HCT116 (cell line): ENCODE results near the gene NIPA2. TPM values are rescaled to one million over a fixed set of nuclear protein-coding genes. Genes with fewer than 3 reads are reported as not detected.
A peak's percentile ranks its signal among the peaks of the same experiment; 100 is the strongest.

ENCODE experiments used
- ATAC-seq: fragments of 200-7000 bp; cut with Tn5 transposase; 2 replicates; pipeline ENCODE4 v1.9.1; 2020; ENCODE audit warnings: mild to moderate bottlenecking, moderate library complexity
- BruUV-seq: library from RNA; stranded (reverse); fragments of 400-500 nt; replicated peaks from 2 replicates; lab custom pipeline; 2021; lab: Mats Ljungman, UMichigan
- CTCF ChIA-PET: fragments of 300-600 bp; sonication (Branson Sonifier 250); formaldehyde crosslinking; loops from one replicate; lab custom pipeline; 2021; ENCODE audit warnings: antibody characterized with exemption; lab: Charles Lee
- POLR2A ChIA-PET: fragments of 300-600, 350-600 bp; sonication (Branson Sonifier 250); formaldehyde crosslinking; loops from one replicate; lab custom pipeline; 2021; ENCODE audit warnings: antibody characterized with exemption; lab: Charles Lee
- RAD21 ChIA-PET, 2 experiments: fragments of 300-600 bp; sonication (Branson Sonifier 250); formaldehyde crosslinking; loops; one replicate each; lab custom pipeline; 2023; ENCODE audit warnings: low total read pairs in 2 of 2; ENCODE audit not compliant: uncharacterized antibody in 2 of 2, unreplicated experiment in 2 of 2, low non-redundant PET in 1 of 2; lab: Charles Lee
- DNase-seq: peaks from one replicate; pipeline ENCODE4 v3.0.0-alpha.2; 2010; ENCODE audit warnings: low read depth, low spot score
- H2AFZ ChIP-seq: fragments of 200-600 bp; shearing (Covaris generic), sonication (generic); 2 replicates; pipeline ENCODE4 v1.6.1; 2017; ENCODE audit warnings: low read depth, mixed run types, mixed read lengths, antibody characterized with exemption, low read length; ENCODE audit not compliant: poor library complexity, severe bottlenecking
- H3K27ac ChIP-seq: 2 replicates; pipeline ENCODE4 v1.5.1; 2012; ENCODE audit warnings: low read depth, low read length
- H3K27me3 ChIP-seq: fragments of 200-600 bp; sonication (generic); 2 replicates; pipeline ENCODE4 v1.6.1; 2016; ENCODE audit warnings: mixed run types, low read length, mixed read lengths; ENCODE audit not compliant: insufficient read depth
- H3K36me3 ChIP-seq, 2 experiments: fragments of 200-500 bp in 1 of 2; fragments of 200-600 bp in 1 of 2; sonication (Bioruptor generic) in 1 of 2; sonication (generic) in 1 of 2; 2 replicates each; pipeline versions ENCODE4 v1.5.1 to v1.6.1; 2014 to 2016; ENCODE audit warnings: low read length in 2 of 2, inconsistent platforms in 1 of 2, mixed read lengths in 1 of 2, mixed run types in 1 of 2; ENCODE audit not compliant: insufficient read depth in 2 of 2, control insufficient read depth in 1 of 2
- H3K4me1 ChIP-seq, 2 experiments: fragments of 200-600 bp in 1 of 2; sonication (generic) in 1 of 2; 2 replicates each; pipeline versions ENCODE4 v1.5.1 to v1.6.1; 2012 to 2017; ENCODE audit warnings: low read length in 2 of 2, inconsistent platforms in 1 of 2, mild to moderate bottlenecking in 1 of 2, mixed read lengths in 1 of 2, mixed run types in 1 of 2, moderate library complexity in 1 of 2; ENCODE audit not compliant: insufficient read depth in 2 of 2, control insufficient read depth in 1 of 2
- H3K4me2 ChIP-seq: fragments of 200-600 bp; sonication (generic); 2 replicates; pipeline ENCODE4 v1.6.1; 2017; ENCODE audit warnings: mixed run types, low read length, mixed read lengths
- H3K4me3 ChIP-seq, 2 experiments: fragments of 200-600 bp in 1 of 2; sonication (generic) in 1 of 2; replicated peaks in 1 of 2; 2 replicates each; pipeline ENCODE4 v1.5.1; 2011 to 2016; ENCODE audit warnings: low read length in 2 of 2, control low read depth in 1 of 2, low read depth in 1 of 2, mild to moderate bottlenecking in 1 of 2, mixed read lengths in 1 of 2, mixed run types in 1 of 2
- H3K79me2 ChIP-seq: fragments of 200-600 bp; sonication (generic); 2 replicates; pipeline ENCODE4 v1.6.1; 2017; ENCODE audit warnings: mild to moderate bottlenecking, mixed run types, low read length, moderate library complexity, mixed read lengths; ENCODE audit not compliant: insufficient read depth
- H3K9ac ChIP-seq: fragments of 200-600 bp; sonication (generic); 2 replicates; pipeline ENCODE4 v1.6.1; 2016; ENCODE audit warnings: low read length, mixed read lengths
- H3K9me2 ChIP-seq: fragments of 200-600 bp; sonication (generic), shearing (Covaris generic); 2 replicates; pipeline ENCODE4 v1.6.1; 2017; ENCODE audit warnings: mixed run types, mild to moderate bottlenecking, moderate library complexity; ENCODE audit not compliant: insufficient read depth
- H3K9me3 ChIP-seq, 2 experiments: fragments of 200-500 bp in 1 of 2; fragments of 200-600 bp in 1 of 2; sonication (Bioruptor generic) in 1 of 2; sonication (generic) in 1 of 2; 2 replicates each; pipeline ENCODE4 v1.6.1; 2014 to 2017; ENCODE audit warnings: low read length in 2 of 2, mixed read lengths in 2 of 2, inconsistent platforms in 1 of 2, low read depth in 1 of 2, mild to moderate bottlenecking in 1 of 2, mixed run types in 1 of 2, moderate library complexity in 1 of 2; ENCODE audit not compliant: control insufficient read depth in 1 of 2, insufficient read depth in 1 of 2
- H4K20me1 ChIP-seq: fragments of 200-600 bp; sonication (generic), shearing (Covaris generic); 2 replicates; pipeline ENCODE4 v1.6.1; 2017; ENCODE audit warnings: mixed run types, mild to moderate bottlenecking, moderate library complexity; ENCODE audit not compliant: insufficient read depth
- FOSL1 ChIP-seq: IDR thresholded peaks from 2 replicates; pipeline ENCODE4 v1.6.1; 2012; ENCODE audit warnings: low read depth
- JUND ChIP-seq: IDR thresholded peaks from 2 replicates; pipeline ENCODE4 v1.6.1; 2012
- POLR2A ChIP-seq: IDR thresholded peaks from 2 replicates; pipeline ENCODE4 v1.7.0; 2011; ENCODE audit warnings: borderline replicate concordance; ENCODE audit not compliant: insufficient read depth, insufficient read length; ENCODE audit errors: extremely low read depth
- YY1 ChIP-seq: IDR thresholded peaks from 2 replicates; pipeline ENCODE4 v1.6.1; 2011; ENCODE audit warnings: low read length, low read depth, moderate library complexity, mild to moderate bottlenecking; ENCODE audit not compliant: insufficient replicate concordance; ENCODE audit errors: extremely low read depth
- ZBTB33 ChIP-seq: IDR thresholded peaks from 2 replicates; pipeline ENCODE4 v1.6.1; 2011; ENCODE audit warnings: mild to moderate bottlenecking, low read length, moderate library complexity; ENCODE audit not compliant: insufficient replicate concordance; ENCODE audit errors: extremely low read depth
- intact Hi-C: fragments of 100-400 bp; cut with micrococcal nuclease; formaldehyde crosslinking; loops from 2 replicates; pipeline ENCODE4 v1.10.0; 2022
- total RNA-seq: library from RNA; stranded (reverse); gene quantifications from one replicate; pipeline ENCODE4 v1.2.1, GENCODE V29; 2021; ENCODE audit not compliant: unreplicated experiment
- TF ChIP-seq, protein P1 (sequence below): IDR thresholded peaks from 2 replicates; pipeline ENCODE4 v1.6.1; 2012
- TF ChIP-seq, protein P2 (sequence below): IDR thresholded peaks from 2 replicates; pipeline ENCODE4 v1.6.1; 2012

NIPA2 gene
- total RNA-seq, 1 experiment from 2014 or later, result 54.4 TPM

- H3K4me1 ChIP-seq, result peaks cover 15 to 42% of the 10 kb centered on the region in 2 experiments
- intact Hi-C loops, result no loop called here
- CTCF ChIA-PET, result no interaction called here
- H3K4me3 ChIP-seq, result no peak overlapping the region
- H3K4me2 ChIP-seq, result peak overlapping the region; percentile 33
- no peaks in the 10 kb centered on the region for H4K20me1 ChIP-seq
- TF ChIP-seq YY1, result no peak
- TF ChIP-seq, protein P1, sequence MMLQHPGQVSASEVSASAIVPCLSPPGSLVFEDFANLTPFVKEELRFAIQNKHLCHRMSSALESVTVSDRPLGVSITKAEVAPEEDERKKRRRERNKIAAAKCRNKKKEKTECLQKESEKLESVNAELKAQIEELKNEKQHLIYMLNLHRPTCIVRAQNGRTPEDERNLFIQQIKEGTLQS, result no peak
- TF ChIP-seq FOSL1, result no peak
- no peak for TF ChIP-seq POLR2A
- TF ChIP-seq ZBTB33, result no peak
- TF ChIP-seq JUND, result no peak
- TF ChIP-seq, protein P2, sequence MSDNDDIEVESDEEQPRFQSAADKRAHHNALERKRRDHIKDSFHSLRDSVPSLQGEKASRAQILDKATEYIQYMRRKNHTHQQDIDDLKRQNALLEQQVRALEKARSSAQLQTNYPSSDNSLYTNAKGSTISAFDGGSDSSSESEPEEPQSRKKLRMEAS, result no peak
- BruUV-seq, result no TSS peak
- peaks cover 21 to 41% of the 10 kb centered on the region in 2 experiments for H3K36me3 ChIP-seq
- ATAC-seq (no peak), DNase-seq (no peak)
- H3K79me2 ChIP-seq, result no peaks in the 10 kb centered on the region
- H3K9ac ChIP-seq, result no peak overlapping the region
- no peaks in the 10 kb centered on the region for H3K9me3 ChIP-seq
- RAD21 ChIA-PET, result no interaction called here
- peak overlapping the region; percentile 48; the same call in 1 of the 2 replicates for H3K27ac ChIP-seq
- no peaks in the 10 kb centered on the region for H3K9me2 ChIP-seq
- POLR2A ChIA-PET, result interaction anchor here (0.6 kb wide), 1 partner anchor 76 kb away, joined by 3 read pairs; no protein-coding TSS in a partner anchor
- no peak overlapping the region for H2AFZ ChIP-seq
- H3K27me3 ChIP-seq, result no peaks in the 10 kb centered on the region
Measured at GRCh38 chr15:22913646-22914380, 75.3 kb downstream of the NIPA2 start.
